BE2C (cell line): ENCODE data around the gene PTPRN2.

Experiments used
- DNase-seq: peaks from one replicate; pipeline ENCODE4 v3.0.0-alpha.2; 2020
- H3K27me3 ChIP-seq: fragments of 250-450 bp; sonication (Bioruptor Pico); 2 replicates; pipeline ENCODE4 v1.5.1; 2020; ENCODE audit warnings: mild to moderate bottlenecking
- H3K36me3 ChIP-seq: fragments of 250-450 bp; sonication (Bioruptor Pico); 2 replicates; pipeline ENCODE4 v1.5.1; 2020; ENCODE audit warnings: mild to moderate bottlenecking
- H3K4me1 ChIP-seq: fragments of 250-450 bp; sonication (Bioruptor Pico); 2 replicates; pipeline ENCODE4 v1.5.1; 2020
- H3K4me3 ChIP-seq: 2 replicates; pipeline ENCODE4 v1.5.1; 2011; ENCODE audit warnings: low read depth, low read length
- H3K9me3 ChIP-seq: fragments of 250-450 bp; sonication (Bioruptor Pico); 2 replicates; pipeline ENCODE4 v1.5.1; 2020
- TF ChIP-seq, protein P1 (sequence below): IDR thresholded peaks from 2 replicates; pipeline ENCODE4 v1.5.1; 2012; ENCODE audit warnings: mild to moderate bottlenecking, low read depth, low read length

Gene PTPRN2

DNA sequence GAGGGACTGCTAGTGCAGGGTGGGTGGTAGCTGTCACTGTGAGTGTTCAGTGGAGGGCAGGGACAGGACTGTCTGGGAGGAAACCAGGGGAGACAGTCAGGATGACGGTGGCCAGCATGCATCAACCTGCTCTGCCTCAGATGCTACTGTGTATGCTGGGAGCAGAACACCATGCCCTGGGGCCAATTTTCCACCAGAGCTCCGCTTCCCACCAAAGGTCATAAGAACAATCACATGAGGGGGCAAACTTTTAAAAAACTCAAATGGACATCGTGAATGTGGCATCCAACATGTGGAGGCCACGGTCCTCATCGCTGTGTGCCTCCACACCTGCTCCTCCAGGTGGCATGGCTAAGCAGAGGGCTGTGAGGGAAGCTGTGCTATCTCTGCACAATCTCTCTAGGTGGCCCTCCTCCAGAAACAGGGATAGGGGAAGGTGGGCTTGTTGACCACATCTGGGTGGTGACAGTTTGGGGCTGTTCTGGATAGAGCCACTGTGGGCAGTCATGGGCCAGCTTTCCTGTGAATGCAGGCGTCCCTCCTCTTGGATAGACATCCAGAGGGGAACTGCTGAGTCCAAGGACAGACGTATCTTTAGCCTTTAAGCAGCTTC, 411.0 kb downstream of the PTPRN2 start:
- Histone ChIP-seq H3K9me3 (no peaks in the 10 kb centered on the region), H3K36me3 (no peaks in the 10 kb centered on the region), H3K4me1 (no peaks in the 10 kb centered on the region), H3K27me3 (no peaks in the 10 kb centered on the region), H3K4me3 (no peak overlapping the region)
- no peak for DNase-seq
- TF ChIP-seq, protein P1, sequence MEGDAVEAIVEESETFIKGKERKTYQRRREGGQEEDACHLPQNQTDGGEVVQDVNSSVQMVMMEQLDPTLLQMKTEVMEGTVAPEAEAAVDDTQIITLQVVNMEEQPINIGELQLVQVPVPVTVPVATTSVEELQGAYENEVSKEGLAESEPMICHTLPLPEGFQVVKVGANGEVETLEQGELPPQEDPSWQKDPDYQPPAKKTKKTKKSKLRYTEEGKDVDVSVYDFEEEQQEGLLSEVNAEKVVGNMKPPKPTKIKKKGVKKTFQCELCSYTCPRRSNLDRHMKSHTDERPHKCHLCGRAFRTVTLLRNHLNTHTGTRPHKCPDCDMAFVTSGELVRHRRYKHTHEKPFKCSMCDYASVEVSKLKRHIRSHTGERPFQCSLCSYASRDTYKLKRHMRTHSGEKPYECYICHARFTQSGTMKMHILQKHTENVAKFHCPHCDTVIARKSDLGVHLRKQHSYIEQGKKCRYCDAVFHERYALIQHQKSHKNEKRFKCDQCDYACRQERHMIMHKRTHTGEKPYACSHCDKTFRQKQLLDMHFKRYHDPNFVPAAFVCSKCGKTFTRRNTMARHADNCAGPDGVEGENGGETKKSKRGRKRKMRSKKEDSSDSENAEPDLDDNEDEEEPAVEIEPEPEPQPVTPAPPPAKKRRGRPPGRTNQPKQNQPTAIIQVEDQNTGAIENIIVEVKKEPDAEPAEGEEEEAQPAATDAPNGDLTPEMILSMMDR, result no peak

DNA sequence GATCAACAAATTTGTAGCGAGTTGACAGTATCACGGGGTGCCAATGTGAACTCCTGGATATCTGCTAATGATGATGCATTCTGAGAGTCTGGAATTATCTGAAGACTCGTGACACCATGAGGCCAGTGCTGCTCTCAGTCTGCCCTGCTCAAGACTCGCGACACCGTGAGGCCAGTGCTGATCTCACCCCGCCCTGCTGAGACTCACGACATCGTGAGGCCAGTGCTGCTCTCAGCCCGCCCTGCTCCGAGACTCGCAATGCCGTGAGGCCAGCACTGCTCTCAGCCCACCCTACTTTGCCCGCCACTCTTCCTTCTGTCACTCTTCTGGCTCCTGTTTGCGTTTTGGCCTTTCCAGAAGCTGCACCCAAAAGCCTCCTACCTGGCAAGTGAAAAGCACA, 411.8 kb downstream of the PTPRN2 start:
- H3K9me3 ChIP-seq, result no peaks in the 10 kb centered on the region
- DNase-seq, result no peak
- no peaks in the 10 kb centered on the region for H3K36me3 ChIP-seq
- H3K4me3 ChIP-seq, result no peak overlapping the region
- H3K4me1 ChIP-seq, result no peaks in the 10 kb centered on the region
- no peaks in the 10 kb centered on the region for H3K27me3 ChIP-seq
- TF ChIP-seq, protein P1, result no peak

DNA sequence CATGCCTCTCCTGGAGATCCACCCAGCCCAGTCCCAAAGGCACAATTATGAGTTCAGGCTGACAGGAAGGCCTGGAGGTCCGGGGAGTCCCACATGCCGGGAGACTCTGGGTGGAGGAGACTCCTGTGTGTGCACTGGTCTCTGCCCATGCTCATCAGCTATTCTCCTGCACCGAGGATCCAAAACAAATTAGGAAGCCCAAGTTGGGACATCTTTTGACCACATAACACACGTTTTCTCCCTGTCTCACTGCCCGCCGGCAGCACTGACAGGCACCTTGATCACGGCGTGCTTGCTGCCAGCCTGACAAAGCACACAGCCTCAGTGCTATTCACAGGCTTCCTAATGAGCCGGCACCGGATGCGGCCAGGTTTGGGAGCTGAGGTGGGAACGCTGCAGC, 412.7 kb downstream of the PTPRN2 start:
- DNase-seq, result no peak
- TF ChIP-seq, protein P1, result no peak
- H3K9me3 ChIP-seq, result no peaks in the 10 kb centered on the region
- no peaks in the 10 kb centered on the region for H3K36me3 ChIP-seq
- H3K4me1 ChIP-seq, result no peaks in the 10 kb centered on the region
- no peak overlapping the region for H3K4me3 ChIP-seq
- H3K27me3 ChIP-seq, result no peaks in the 10 kb centered on the region

DNA sequence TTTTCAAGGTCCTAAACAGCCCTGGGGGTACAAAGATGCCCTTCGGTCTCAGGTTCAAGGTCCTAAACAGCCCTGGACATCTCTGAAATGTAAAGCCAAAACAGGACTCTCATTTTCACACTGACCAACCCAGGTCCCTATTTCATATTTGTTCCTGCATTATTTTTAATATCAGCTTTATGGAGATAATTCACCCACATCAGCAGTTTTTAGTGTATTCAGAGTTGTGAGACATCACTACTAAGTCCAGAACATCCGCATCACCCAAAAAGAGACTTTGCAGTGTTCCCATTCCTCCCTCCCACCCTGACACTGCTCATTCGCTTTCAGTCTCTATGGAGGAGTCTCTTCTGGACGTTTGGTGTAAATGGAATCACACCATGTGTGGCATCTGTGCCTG, 420.2 kb downstream of the PTPRN2 start:
- TF ChIP-seq, protein P1, result no peak
- H3K4me1 ChIP-seq, result no peaks in the 10 kb centered on the region
- H3K36me3 ChIP-seq, result no peaks in the 10 kb centered on the region
- DNase-seq, result no peak
- H3K4me3 ChIP-seq, result no peak overlapping the region
- no peaks in the 10 kb centered on the region for H3K9me3 ChIP-seq
- no peaks in the 10 kb centered on the region for H3K27me3 ChIP-seq

DNA sequence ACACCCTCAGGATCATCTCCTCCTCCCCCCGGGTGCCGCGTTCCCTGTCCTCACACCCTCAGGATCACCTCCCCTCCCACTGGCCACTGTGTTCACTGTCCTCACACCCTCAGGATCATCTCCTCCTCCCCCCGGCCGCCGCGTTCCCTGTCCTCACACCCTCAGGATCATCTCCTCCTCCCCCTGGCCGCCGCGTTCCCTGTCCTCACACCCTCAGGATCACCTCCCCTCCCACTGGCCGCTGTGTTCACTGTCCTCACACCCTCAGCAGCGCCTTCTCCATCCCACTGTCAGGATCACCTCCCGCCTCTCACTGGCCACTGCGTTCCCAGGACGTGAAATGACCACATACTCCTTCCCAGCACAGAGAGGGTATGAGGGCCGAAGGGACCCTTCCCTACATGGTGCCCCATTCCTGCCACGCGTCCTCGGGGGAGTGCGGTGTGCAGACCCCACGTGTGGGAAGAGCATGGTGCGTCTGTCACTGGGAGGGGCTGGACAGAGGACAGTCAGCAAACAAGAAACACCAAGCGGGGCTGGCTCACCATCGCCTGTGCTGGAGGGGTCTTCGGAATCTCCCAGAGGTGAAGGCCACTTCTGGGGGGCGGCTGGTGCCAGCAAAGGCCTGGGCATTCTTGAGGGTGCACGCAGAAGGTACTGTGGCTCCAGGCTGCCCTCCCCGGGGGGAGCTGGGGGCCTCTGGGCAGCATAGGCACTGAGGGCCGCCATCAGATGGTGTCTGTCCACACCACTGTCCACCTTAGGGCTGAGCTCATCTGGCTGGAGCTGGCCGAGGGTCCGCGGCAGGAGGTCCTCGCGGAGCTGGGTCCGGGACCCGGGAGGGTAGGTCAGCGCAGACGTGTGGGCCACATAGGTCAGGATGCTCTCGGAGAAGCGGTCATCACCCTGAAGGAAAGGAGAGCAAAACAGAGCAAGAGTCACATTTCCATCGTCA, 421.0 kb downstream of the PTPRN2 start:
- TF ChIP-seq, protein P1, result no peak
- no peaks in the 10 kb centered on the region for H3K36me3 ChIP-seq
- no peaks in the 10 kb centered on the region for H3K9me3 ChIP-seq
- H3K4me3 ChIP-seq, result no peak overlapping the region
- H3K27me3 ChIP-seq, result no peaks in the 10 kb centered on the region
- no peaks in the 10 kb centered on the region for H3K4me1 ChIP-seq
- DNase-seq, result peak; percentile 31

DNA sequence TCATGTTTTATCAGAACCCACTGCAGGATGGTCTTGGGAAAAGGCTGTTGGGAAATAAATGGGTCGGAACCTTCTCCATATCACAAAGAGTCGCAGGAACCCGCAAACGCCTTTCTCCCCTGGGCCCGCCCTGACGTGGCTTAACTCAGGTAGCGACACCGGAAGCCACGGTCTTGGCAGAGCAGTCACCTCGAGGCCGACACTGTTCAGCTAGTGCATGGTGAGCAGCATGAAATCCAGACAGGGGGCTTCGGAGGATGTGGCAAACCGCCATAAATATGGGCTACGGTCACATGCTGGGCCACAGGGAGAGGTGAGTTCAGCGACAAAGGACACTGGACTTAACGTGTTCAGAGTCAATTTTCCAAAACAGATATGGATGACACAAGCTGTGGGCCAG, 421.9 kb downstream of the PTPRN2 start:
- Histone ChIP-seq H3K4me3 (no peak overlapping the region), H3K36me3 (no peaks in the 10 kb centered on the region), H3K27me3 (no peaks in the 10 kb centered on the region), H3K9me3 (no peaks in the 10 kb centered on the region), H3K4me1 (no peaks in the 10 kb centered on the region)
- no peak for DNase-seq
- TF ChIP-seq, protein P1, result no peak
